ENCODE data around the gene FNDC3B.

Gene FNDC3B

GRCh38 chr3:172442606-172443005 lies 403.2 kb downstream of the FNDC3B start:
- no peak overlapping the region for H3K4me3 ChIP-seq (ENCODE audit: low read depth, low read length)
- DNase-seq (ENCODE audit: low read depth): no peak
- TF ChIP-seq CTCF (IDR thresholded peaks at IDR 0.05; ENCODE audit: insufficient read depth, low read depth, low read length, missing control alignments): no peak

- no peak for TF ChIP-seq CTCF (IDR thresholded peaks at IDR 0.05; ENCODE audit: insufficient read depth, low read depth, low read length, missing control alignments)
- H3K4me3 ChIP-seq (ENCODE audit: low read depth, low read length): no peak overlapping the region
- DNase-seq (ENCODE audit: low read depth): no peak
Observed at GRCh38 chr3:172444821-172445220, 405.4 kb downstream of the FNDC3B start.

GRCh38 chr3:172446198-172446597 lies 406.8 kb downstream of the FNDC3B start:
- DNase-seq (ENCODE audit: low read depth): no peak
- H3K4me3 ChIP-seq (ENCODE audit: low read depth, low read length): no peak overlapping the region
- no peak for TF ChIP-seq CTCF (IDR thresholded peaks at IDR 0.05; ENCODE audit: insufficient read depth, low read depth, low read length, missing control alignments)

- H3K4me3 ChIP-seq (ENCODE audit: low read depth, low read length): no peak within 1 kb of the TSS
- DNase-seq (ENCODE audit: low read depth): no peak
- no peak for TF ChIP-seq CTCF (IDR thresholded peaks at IDR 0.05; ENCODE audit: insufficient read depth, low read depth, low read length, missing control alignments)
Observed at GRCh38 chr3:172447611-172448579, 408.5 kb downstream of the FNDC3B start, which contains the start of gene GHSR. Gene GHSR (minus strand): TSS chr3:172448456. CDS start chr3:172448413, 43 bp downstream.

- H3K4me3 ChIP-seq (ENCODE audit: low read depth, low read length): no peak overlapping the region
- TF ChIP-seq CTCF (IDR thresholded peaks at IDR 0.05; ENCODE audit: insufficient read depth, low read depth, low read length, missing control alignments): no peak
- DNase-seq (ENCODE audit: low read depth): no peak
Observed at GRCh38 chr3:172448661-172449465, 409.5 kb downstream of the FNDC3B start.

- H3K4me3 ChIP-seq (ENCODE audit: low read depth, low read length): no peak overlapping the region
- TF ChIP-seq CTCF (IDR thresholded peaks at IDR 0.05; ENCODE audit: insufficient read depth, low read depth, low read length, missing control alignments): no peak
- no peak for DNase-seq (ENCODE audit: low read depth)
Observed at GRCh38 chr3:172449466-172450149, 410.2 kb downstream of the FNDC3B start.
